K562 (cell line): ENCODE data around the gene SYNJ2.

Source experiments
- CHD2 ChIP-seq: IDR thresholded peaks from 2 replicates; pipeline ENCODE4 v1.6.1; 2011; ENCODE audit warnings: low read depth, low read length
- FOS ChIP-seq: IDR thresholded peaks from 3 replicates; pipeline ENCODE4 v1.6.1; 2011; ENCODE audit not compliant: insufficient read length; ENCODE audit errors: extremely low read depth
- HDGF ChIP-seq: fragments of 450-650 bp; IDR thresholded peaks from 2 replicates; pipeline ENCODE4 v1.6.1; 2016
- HNRNPL ChIP-seq: fragments of 200-400 bp; formaldehyde crosslinking; IDR thresholded peaks from 2 replicates; pipeline ENCODE4 v1.6.1; 2017; ENCODE audit warnings: low read depth, mild to moderate bottlenecking, low read length
- KDM1A ChIP-seq, 2 experiments: fragments of 450-650 bp; IDR thresholded peaks; 2 replicates each; pipeline ENCODE4 v1.6.1; 2016; ENCODE audit warnings: mild to moderate bottlenecking in 2 of 2
- KLF10 ChIP-seq: fragments of 250-450 bp; sonication (Bioruptor Pico); IDR thresholded peaks from 2 replicates; pipeline ENCODE4 v1.6.1; 2021; ENCODE audit warnings: matching md5 sums
- MAZ ChIP-seq, 2 experiments: fragments of 450-650 bp in 1 of 2; sonication (generic) in 1 of 2; formaldehyde crosslinking; IDR thresholded peaks in 1 of 2; conservative IDR thresholded peaks in 1 of 2; 2 replicates each; pipeline versions ENCODE4 v1.4.0 to v1.5.0; 2020; ENCODE audit warnings: mild to moderate bottlenecking in 1 of 2, missing genetic modification reagents in 1 of 2
- POLR2A ChIP-seq: fragments of 450-650 bp; conservative IDR thresholded peaks from 2 replicates; pipeline ENCODE4 v1.6.1; 2016
- RBM22 ChIP-seq: fragments of 200-400 bp; formaldehyde crosslinking; IDR thresholded peaks from 2 replicates; pipeline ENCODE4 v1.6.1; 2018; ENCODE audit warnings: low read length, low read depth; ENCODE audit not compliant: poor library complexity, severe bottlenecking
- SMC3 ChIP-seq: conservative IDR thresholded peaks from 2 replicates; pipeline ENCODE4 v1.6.1; 2011; ENCODE audit warnings: low read depth, low read length, improper control_type of control experiment; ENCODE audit not compliant: insufficient read depth
- ZNF274 ChIP-seq: IDR thresholded peaks from 2 replicates; pipeline ENCODE4 v1.6.1; 2011; ENCODE audit warnings: low read depth, mild to moderate bottlenecking, low read length, moderate library complexity, borderline replicate concordance
- TF ChIP-seq, protein P1 (sequence below): IDR thresholded peaks from 3 replicates; pipeline ENCODE4 v1.6.1; 2011; ENCODE audit warnings: borderline replicate concordance, mild to moderate bottlenecking; ENCODE audit not compliant: insufficient read length, insufficient read depth
- TF ChIP-seq, protein P2 (sequence below): fragments of 150-350 bp; IDR thresholded peaks from 2 replicates; pipeline ENCODE4 v1.6.1; 2014; ENCODE audit warnings: low read depth, mild to moderate bottlenecking, low read length, borderline replicate concordance

DNA sequence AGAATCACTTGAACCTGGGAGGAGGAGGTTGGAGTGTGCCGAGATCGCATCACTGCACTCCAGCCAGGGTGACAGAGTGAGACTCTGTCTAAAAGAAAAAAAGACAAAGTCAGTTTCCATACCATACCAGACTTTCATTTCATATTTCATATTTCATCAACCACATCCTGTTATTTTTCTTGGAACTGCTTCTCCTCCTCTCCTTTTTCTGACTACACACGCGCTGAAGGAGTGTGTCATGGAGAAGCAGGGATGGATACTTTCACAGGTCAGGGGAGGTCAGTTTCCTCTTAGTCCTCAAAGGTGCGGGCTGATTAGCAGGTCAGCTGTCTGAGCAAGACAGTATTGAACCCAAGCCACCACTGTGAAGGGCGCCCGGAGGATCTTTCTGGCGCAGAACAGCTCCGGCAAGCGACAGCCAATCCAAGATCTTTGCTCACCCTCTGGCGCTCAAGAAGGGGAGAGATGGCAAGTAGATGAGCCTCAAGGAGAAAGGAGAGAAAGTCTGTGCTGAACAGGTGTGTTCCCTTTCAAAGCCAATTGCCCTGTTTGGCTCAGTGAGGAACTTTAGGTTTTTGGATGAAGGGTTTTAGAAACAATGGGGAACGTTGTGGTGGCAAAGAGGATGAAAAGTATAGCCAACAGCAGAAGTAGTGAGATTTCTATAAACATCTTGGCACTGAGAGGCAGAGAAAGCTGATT, 18.9 kb upstream of the SYNJ2 start:
- no peak for TF ChIP-seq KLF10 (CRISPR knock-in tag)
- TF ChIP-seq, protein P1, sequence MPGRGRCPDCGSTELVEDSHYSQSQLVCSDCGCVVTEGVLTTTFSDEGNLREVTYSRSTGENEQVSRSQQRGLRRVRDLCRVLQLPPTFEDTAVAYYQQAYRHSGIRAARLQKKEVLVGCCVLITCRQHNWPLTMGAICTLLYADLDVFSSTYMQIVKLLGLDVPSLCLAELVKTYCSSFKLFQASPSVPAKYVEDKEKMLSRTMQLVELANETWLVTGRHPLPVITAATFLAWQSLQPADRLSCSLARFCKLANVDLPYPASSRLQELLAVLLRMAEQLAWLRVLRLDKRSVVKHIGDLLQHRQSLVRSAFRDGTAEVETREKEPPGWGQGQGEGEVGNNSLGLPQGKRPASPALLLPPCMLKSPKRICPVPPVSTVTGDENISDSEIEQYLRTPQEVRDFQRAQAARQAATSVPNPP = no peak
- TF ChIP-seq SMC3 = no peak
- TF ChIP-seq HNRNPL = no peak
- no peak for TF ChIP-seq MAZ (CRISPR knock-in tag; conservative IDR thresholded peaks at IDR 0.05 in 1 of 2, IDR thresholded peaks at IDR 0.05 in 1 of 2)
- no peak for TF ChIP-seq RBM22
- peak; percentile 28 to 48; a peak in 1 of 4 replicates for TF ChIP-seq KDM1A (IDR thresholded peaks at IDR 0.05)
- no peak for TF ChIP-seq FOS
- TF ChIP-seq, protein P2, sequence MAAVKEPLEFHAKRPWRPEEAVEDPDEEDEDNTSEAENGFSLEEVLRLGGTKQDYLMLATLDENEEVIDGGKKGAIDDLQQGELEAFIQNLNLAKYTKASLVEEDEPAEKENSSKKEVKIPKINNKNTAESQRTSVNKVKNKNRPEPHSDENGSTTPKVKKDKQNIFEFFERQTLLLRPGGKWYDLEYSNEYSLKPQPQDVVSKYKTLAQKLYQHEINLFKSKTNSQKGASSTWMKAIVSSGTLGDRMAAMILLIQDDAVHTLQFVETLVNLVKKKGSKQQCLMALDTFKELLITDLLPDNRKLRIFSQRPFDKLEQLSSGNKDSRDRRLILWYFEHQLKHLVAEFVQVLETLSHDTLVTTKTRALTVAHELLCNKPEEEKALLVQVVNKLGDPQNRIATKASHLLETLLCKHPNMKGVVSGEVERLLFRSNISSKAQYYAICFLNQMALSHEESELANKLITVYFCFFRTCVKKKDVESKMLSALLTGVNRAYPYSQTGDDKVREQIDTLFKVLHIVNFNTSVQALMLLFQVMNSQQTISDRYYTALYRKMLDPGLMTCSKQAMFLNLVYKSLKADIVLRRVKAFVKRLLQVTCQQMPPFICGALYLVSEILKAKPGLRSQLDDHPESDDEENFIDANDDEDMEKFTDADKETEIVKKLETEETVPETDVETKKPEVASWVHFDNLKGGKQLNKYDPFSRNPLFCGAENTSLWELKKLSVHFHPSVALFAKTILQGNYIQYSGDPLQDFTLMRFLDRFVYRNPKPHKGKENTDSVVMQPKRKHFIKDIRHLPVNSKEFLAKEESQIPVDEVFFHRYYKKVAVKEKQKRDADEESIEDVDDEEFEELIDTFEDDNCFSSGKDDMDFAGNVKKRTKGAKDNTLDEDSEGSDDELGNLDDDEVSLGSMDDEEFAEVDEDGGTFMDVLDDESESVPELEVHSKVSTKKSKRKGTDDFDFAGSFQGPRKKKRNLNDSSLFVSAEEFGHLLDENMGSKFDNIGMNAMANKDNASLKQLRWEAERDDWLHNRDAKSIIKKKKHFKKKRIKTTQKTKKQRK = no peak
- TF ChIP-seq ZNF274 = no peak
- no peak for TF ChIP-seq CHD2
- no peak for TF ChIP-seq POLR2A
- TF ChIP-seq HDGF = no peak
